Neural progenitor cell (in vitro differentiated cells): ENCODE data around the gene SPATA19.

Experiments used
- EZH2 ChIP-seq: fragments of 200-600 bp; sonication (generic); IDR thresholded peaks from 2 replicates; pipeline ENCODE4 v1.6.1; 2017; ENCODE audit warnings: antibody characterized with exemption, mild to moderate bottlenecking, moderate library complexity
- EZH2phosphoT487 ChIP-seq: fragments of 200-600 bp; sonication (generic); IDR thresholded peaks from 2 replicates; pipeline ENCODE4 v1.6.1; 2017; ENCODE audit warnings: antibody characterized with exemption
- TF ChIP-seq, protein P1 (sequence below): fragments of 200-600 bp; sonication (generic); IDR thresholded peaks from 2 replicates; pipeline ENCODE4 v1.5.1; 2017; ENCODE audit warnings: antibody characterized with exemption, mild to moderate bottlenecking

DNA sequence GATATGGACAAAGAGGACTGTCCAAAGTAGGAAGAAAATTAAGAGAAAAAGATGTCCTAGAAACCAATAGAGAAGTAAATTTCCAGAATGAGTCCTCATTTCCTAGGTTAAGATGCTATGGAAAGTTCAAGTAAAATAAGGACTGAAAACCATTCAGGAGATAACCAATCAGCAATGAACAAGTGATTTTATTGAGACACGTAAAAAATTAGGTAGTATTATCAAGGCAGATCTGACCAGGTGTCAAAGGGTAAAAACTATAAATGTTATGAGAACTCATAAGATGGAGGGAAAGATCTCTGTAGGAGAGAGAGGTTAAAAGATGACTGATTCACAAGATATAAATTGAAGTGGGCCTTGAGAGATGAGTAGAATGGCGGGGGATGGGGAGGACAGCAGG lies 50.2 kb downstream of the SPATA19 start:
- TF ChIP-seq, protein P1, sequence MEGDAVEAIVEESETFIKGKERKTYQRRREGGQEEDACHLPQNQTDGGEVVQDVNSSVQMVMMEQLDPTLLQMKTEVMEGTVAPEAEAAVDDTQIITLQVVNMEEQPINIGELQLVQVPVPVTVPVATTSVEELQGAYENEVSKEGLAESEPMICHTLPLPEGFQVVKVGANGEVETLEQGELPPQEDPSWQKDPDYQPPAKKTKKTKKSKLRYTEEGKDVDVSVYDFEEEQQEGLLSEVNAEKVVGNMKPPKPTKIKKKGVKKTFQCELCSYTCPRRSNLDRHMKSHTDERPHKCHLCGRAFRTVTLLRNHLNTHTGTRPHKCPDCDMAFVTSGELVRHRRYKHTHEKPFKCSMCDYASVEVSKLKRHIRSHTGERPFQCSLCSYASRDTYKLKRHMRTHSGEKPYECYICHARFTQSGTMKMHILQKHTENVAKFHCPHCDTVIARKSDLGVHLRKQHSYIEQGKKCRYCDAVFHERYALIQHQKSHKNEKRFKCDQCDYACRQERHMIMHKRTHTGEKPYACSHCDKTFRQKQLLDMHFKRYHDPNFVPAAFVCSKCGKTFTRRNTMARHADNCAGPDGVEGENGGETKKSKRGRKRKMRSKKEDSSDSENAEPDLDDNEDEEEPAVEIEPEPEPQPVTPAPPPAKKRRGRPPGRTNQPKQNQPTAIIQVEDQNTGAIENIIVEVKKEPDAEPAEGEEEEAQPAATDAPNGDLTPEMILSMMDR, result no peak
- TF ChIP-seq EZH2, result no peak
- no peak for TF ChIP-seq EZH2phosphoT487
